ENCODE measurements around the gene TRAPPC14. TPM values are rescaled to one million over a fixed set of nuclear protein-coding genes. Genes with fewer than 3 reads are reported as not detected.
"Not testable (repeated sequence)": the region's sequence is repeated elsewhere in the genome, so short reads cannot be mapped to it uniquely, and the experiment has no call there.

TRAPPC14 gene
- total RNA-seq, 1 donor from 2014 or later, result 37.1 TPM

DNA sequence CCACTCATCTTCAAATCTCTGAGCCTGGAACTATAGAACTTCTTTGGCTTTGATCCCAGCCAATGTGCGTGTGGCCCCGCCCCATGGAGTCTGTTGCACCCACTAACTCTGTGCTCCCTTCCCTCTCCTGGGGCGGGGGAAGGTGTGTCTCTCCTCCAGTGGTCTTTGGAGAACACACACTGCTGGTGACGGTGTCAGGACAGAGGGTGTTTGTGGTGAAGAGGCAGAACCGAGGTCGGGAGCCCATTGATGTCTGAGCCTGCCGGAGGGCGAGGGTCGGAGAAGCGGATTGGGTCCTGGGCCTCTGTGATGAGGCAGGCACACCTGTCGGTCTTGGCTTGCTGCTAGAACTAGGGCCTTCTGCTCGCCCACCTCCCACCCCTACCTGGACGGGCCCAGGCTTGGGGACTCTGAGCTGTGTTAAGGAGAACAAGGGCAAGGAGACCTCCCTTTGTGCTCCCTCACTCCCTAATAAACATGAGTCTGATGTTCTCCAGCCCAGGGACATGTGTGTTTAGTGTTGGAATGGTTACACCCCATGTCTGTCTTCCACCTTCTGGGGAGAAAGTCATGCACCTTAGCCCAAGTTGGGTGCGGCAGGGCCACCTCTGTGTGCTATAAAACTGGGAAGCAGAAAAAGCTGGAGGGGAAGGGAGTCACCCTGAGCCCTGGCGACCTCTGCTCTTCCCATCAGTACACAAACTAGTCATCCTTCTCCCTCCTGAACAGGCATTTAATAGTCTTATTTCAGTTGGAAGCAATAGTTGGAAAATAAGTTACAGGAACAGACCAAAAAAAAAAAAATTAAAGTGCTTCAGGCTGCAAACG lies 4.6 kb downstream of the TRAPPC14 start:
- no peak for DNase-seq (ENCODE audit: low spot score)

DNA sequence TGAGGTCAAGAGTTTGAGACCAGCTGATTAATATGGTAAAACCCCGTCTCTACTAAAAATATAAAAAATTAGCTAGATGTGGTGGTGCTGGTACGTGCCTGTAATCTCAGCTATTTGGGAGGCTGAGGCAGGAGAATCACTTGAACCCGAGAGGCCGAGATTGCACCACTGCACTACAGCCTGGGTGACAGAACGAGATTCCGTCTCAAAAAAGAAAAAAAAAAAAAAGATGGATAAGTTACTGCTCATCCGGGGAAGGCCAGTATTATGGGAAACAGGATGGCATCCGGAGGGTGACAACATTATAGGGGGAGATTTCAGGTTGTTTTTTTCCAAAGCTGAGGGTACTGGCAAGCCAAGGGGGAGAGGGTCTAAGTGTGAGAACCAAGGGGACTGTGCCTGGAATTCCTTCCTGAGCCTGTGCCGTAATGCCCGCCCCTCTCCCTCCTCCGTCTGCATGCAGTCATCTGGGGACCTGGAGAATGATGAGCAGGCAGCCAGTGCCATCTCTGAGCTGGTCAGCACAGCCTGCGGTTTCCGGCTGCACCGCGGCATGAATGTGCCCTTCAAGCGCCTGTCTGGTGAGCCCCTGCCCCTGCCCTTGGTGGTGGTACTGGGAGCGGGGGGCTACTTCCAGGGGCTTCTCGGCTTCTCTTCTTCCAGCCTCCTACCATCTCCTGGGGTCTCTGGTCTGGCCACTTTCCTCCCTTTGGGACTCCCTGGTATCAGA lies 5.4 kb downstream of the TRAPPC14 start:
- DNase-seq (ENCODE audit: low spot score), result no peak

DNA sequence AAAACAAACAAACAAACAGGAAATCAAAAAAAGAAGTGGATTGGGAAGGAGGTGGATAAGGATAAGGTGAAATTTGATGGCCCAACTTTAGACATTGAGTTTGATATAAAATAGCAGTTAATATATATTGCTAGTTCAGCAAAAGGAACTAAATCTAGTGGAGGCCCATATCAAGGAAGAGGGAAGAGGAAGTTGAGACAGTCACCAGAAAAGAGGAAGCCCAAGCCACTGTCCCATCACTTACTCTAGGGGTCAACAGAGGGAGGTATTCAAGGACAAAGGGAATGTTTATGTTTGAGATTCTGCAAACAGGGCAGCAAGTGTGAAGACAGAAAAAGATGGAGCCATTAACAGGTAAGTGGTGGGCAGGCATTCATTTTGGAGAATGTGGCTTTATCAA lies 6.1 kb downstream of the TRAPPC14 start:
- DNase-seq (ENCODE audit: low spot score), result no peak

DNA sequence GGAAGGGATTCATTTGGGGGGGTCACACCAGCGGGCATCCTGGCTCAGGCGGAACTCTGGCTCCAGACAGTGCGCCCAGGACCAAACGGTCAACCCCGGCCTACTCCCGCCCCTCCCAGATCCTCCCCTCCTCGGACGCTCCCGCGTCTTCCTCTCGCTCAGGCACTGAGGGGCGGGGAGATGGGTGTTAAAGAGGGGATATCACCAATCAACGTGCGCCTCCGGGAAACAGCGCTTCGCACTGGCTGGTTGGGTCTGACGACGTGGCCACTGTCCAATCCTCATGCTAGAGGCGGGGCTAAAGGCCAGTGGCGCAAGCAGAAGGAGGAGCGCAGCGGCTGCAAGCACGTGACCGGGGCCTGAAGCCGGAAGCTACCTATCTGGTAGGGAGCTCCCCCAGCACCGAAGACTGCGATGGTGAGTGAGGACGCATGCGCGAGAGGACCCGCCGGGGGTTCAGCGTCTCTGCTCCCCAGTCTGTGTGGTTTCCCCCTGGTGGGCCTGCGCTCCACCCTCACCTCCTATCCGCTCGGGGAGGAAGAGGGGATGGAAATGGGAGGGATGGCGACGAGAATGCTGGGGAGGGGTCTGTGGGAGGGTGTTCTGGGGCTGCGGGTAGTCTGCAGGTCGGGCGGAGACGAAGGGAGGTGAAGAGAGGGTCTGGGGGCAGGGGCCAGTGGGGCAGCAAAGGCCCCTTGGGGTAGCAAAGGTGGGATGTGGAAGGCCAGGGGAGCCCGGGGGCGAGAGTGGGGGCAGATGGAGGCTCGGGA lies 9.8 kb downstream of the TRAPPC14 start, which contains the start of gene LAMTOR4:
Gene LAMTOR4 (plus strand): TSS at position 360 of the 770 bp plus-strand sequence. CDS start 55 bp downstream, at position 415.
- DNase-seq (ENCODE audit: low spot score), result peak; percentile 99

DNA sequence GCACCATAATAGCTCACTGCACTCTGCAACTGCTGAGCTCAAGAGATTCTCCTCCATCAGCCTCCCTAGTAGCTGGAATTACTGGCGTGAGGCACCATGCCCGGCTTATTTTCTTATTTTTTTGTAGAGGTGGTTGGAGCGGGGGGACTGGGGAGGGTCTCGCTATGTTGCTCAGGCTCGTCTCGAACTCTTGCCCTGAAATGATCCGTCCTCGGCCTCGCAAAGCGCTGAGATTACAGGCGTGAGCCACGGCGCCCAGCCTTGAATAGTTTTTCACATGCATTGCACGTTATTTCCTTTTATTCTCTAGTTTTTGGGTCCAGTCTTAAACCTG lies 10.3 kb downstream of the TRAPPC14 start:
- no peak for DNase-seq (ENCODE audit: low spot score)

DNA sequence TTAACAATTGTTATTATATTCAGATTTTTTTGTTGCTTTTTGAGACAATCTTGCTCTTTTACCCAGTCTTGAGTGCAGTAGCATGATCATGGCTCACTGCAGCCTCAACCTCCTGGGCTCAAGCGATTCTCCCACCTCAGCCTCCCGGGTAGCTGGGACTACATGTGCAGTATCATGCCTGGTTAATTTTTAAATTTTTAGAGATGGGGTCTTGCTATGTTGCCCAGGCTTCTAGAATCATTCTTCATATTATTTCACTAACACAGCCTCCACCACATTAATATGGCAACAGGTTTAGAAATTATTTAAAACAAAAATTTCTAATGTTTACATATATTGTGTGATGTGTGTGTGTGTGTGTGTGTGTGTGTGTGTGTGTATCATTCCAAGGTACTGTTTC lies 11.2 kb downstream of the TRAPPC14 start:
- DNase-seq (ENCODE audit: low spot score), result no peak

DNA sequence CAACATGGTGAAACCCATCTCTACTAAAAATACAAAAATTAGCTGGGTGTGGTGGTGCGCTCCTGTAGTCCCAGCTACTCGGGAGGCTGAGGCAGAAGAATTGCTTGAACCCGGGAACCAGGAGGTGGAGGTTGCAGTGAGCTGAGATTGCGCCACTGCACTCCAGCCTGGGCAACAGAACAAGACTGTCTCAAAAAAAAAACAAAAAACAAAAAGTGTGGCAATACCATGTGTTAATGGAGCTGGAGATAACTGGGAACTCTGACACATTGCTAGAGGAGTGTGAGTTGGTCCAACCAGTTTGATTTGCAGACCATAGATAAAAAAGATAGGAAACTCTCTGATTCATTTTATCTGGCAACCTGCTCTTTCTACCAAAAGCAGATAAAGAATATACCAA lies 12.2 kb downstream of the TRAPPC14 start:
- DNase-seq (ENCODE audit: low spot score), result not testable (repeated sequence)

DNA sequence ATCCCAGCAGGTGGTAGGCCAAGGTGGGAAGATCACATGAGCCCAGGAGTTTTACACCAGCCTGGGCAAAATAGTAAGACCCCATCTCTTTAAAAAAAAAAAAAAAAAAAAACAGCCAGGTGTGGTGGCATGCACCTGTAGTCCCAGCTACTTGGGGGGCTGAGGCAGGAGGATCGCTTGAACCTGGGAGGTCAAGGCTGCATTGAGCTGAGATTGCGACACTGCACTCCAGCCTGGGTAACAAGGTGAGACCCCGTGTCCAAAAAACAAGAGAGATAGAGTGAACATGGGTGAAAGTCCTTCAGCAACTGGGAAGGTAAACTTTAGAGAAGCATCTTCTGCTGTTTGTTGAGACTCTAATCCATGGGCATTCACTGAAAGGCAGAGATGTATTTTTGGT lies 16.1 kb downstream of the TRAPPC14 start:
- no peak for DNase-seq (ENCODE audit: low spot score)

DNA sequence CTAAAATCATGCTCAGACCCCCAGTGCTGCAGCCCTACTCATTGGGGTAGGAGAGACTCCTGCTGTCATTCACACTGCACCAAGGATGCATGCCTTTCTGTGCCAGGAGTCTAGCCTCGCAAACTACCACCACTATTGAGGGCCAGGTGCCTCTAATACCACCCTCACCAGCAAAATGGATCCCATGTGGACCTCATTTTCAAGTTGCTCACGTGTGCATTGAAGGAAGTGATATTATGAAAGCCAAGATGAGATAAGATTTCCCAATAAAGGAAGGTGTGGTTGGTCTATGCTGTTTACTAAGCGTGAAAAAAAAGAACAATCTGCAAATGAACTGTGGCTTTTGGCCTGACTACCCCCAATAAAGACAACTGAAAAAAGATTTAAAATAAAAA lies 17.0 kb downstream of the TRAPPC14 start:
- no peak for DNase-seq (ENCODE audit: low spot score)

DNA sequence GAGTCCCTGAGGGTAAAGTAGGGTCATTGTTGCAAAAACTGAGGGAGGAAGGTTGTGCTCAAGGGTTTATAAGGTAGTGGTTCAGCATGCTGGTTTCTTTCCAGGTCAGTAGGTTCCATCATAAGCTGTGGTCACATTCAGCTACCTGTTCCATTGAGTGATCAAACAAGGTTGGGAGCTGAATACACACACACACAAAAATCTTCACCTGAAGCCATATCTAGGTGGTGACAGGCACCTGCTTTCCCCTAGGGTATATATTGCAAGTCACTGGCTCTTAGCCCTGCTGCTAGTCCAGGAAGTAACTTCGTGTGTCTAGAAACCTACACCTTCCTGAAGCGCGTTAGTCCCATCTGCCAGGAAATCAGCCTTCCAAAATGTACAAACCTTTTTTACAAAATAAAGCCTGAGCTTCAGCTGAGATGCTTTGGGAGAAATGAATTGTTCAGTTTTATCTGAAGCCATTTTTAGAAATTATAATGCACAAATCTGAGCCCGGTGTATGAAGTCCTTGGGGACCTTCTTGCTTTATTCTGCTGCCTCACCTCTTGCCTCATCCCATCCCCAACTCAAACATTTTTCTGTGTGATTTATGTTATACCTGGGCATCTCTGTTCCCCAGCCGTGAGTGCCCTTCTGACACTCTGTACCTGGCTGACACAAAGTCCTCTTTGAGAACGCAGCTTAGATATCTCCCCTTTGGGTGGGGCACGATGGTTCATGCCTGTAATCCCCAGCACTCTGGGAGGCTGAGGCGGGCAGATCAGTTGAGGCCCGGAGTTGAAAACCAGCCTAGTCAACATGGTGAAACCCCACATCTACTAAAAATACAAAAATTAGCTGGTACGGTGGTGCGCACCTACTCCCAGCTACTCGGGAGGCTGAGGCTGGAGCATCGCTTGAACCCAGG lies 20.4 kb downstream of the TRAPPC14 start:
- no peak for DNase-seq (ENCODE audit: low spot score)

DNA sequence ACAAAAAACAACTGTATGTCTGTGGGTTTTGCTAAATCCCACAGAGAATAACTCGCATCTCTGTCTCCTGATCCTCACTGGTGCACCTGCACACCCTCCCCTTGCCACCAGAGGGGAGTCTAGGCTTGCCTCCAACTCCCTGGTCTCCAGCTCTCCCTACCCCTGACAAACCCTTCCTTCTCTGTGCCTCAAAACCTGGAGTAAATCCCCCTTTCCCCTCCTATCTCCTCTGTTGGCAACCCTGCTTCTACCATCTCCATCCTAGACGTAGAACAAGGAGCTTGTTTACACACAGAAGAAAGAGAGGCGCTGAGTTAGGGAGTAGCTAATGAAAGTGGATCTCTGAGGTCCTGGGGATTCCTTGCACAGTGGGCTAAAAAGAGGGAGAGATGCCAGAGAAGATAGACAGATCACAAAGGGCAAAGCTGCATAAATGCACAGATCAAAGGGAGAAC lies 25.8 kb downstream of the TRAPPC14 start:
- peak; percentile 68 for DNase-seq (ENCODE audit: low spot score)

DNA sequence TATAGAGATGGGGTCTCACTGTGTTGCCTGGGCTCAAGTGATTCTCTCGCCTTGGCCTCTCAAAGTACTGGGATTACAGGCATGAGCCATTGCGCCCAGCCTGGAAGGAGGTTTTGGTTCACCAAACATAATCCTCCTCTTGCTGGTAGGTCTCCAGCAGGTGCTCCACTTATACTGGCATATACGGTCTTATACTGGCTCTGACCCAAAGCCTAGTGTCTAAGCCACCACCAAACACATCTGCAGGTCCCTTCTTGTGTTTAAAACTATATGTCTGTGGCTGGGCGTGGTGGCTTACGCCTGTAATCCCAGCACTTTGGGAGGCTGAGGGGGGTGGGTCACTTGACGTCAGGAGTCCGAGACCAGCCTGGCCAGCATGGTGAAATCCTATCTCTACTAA lies 26.4 kb downstream of the TRAPPC14 start:
- DNase-seq (ENCODE audit: low spot score), result no peak

DNA sequence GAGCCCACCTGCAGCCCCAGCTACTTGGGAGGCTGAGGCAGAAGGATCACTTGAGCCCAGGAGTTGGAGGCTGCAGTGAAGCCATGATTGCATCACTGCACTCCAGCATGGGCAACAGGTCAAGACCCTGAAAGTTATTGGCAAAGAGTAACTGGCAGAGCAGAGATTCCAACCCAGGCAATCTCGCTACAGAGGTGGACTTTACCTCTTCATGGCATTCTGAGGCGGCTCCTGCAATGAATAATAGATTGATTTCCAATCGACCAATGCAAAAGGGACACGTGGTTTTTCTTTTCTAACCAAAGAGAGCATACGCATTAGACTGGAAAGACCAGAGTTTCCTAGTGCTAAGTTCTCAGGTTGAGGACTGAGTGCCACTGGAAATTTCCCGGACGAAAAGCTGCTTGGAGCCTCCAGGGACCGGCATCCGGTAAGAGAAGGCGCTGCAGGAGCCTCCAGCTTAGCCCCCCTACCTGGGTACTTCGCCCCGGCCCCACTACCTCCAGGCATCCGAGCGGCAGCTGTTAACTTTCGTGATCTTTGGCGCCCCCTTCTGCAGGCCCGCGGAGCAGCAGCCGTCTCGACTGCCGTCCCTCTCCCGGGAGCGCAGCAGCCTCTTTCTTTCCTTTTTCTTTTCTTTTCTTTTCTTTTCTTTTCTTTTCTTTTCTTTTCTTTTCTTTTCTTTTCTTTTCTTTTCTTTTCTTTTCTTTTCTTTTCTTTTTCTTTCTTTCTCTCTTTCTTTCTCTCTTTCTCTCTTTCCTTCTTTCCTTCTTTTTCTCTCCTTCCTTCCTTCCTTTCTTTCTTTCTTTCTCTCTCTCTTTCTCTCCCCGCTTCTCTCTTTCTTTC lies 27.7 kb downstream of the TRAPPC14 start:
- DNase-seq (ENCODE audit: low spot score), result peak; percentile 90

DNA sequence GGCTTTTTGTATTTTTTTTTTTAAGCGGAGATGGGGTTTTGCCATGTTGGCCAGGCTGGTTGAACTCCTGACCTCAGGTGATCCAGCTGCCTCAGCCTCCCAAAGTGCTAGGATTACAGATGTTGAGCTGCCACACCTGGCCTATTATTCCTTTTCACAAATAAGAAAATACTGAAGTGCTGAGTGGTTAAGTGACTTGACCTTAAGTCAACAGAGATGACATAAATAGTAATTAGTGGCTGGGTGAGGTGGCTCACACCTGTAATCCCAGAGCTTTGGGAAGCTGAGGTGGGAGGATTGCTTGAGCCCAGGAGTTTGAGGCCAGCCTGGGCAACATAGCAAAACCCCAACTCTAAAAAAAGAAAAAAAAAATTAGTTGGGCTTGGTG lies 28.3 kb downstream of the TRAPPC14 start:
- not testable (repeated sequence) for DNase-seq (ENCODE audit: low spot score)

DNA sequence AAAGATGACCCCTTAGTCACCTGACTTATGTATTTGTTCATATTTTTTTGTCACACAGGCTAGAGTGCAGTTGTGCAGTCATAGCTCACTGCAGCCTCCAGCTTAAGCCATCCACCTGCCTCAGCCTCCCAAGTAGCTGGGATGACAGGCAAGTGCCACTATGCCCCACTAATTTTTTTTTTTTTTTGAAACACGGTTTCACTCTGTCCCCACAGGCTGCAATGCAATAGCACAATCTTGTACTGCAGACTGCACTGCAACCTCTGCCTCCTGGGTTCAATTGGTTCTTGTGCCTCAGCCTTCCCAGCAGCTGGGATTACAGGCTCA lies 29.9 kb downstream of the TRAPPC14 start:
- DNase-seq (ENCODE audit: low spot score), result no peak

DNA sequence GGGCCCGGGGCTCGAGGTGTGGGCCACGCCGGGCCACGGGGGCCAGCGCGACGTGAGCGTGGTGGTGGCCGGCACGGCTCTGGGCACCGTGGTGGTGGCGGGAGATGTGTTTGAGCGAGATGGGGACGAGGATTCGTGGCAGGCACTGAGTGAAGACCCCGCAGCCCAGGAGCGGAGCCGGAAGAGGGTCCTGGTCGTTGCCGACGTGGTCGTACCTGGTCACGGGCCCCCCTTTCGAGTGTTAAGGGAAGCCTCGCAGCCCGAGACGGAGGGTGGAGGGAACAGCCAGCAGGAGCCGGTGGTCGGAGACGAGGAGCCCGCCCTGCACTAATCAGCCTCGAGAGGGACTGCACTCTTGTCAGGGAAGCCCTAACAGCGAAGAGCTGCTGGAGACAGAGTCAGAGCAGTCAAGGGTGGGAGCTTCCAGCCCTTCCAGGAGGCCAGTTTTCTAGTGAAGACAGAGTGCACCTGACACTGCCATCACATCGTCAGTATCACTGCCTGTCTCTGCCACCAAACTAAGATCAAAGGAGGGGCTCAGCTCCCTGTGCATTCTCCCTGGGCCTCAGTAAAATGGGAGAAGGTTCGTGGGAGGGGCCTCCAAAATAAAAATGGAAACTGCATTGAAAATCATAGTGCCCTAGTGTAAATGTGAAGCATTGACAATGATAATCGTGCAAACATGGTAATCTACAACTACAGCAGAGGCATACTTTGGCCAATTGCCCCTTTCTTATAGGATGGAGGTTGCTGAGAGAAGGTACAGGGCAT lies 30.5 kb downstream of the TRAPPC14 start:
- no peak for DNase-seq (ENCODE audit: low spot score)

DNA sequence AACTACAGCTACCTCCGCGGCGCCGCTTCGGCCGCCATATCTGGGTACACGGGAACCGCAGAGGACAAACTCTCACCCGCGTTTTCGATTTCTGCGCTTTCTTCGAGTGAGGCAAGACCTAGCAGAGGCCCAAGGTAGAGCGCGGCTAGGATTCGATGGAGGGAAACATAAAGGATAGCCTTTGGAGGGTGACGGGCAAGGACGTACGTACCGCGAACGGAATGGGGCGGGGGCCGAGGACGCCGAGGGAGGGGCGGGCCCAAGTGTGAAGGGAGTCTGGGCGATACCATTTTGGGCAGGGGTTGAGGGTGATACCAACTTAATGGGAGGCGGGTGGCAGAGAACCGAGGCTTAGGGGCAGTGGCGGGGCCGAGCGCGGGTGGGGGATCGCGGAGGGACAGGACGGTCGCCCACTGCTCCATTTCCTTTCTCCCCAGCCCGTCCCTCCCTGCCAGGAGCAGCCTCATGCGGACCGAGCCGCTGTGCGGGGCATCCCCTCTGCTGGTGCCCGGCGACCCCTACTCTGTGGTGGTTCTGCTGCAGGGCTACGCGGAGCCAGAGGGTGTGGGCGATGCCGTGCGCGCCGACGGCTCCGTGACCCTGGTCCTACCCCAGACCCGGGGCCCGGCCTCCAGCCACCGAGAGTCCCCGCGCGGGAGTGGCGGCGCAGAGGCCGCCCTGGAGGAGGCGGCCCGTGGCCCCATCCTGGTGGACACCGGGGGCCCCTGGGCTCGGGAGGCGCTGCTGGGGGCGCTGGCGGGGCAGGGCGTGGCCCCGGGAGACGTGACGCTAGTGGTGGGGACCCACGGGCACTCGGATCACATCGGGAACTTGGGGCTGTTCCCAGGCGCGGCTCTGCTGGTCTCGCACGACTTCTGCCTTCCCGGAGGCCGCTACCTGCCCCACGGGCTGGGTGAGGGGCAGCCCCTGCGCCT lies 31.3 kb downstream of the TRAPPC14 start, which contains the start of gene MBLAC1:
Gene MBLAC1 (plus strand): TSS at position 37 of the 935 bp plus-strand sequence. CDS start 429 bp downstream, at position 466.
- DNase-seq (ENCODE audit: low spot score), result peak; percentile 93

DNA sequence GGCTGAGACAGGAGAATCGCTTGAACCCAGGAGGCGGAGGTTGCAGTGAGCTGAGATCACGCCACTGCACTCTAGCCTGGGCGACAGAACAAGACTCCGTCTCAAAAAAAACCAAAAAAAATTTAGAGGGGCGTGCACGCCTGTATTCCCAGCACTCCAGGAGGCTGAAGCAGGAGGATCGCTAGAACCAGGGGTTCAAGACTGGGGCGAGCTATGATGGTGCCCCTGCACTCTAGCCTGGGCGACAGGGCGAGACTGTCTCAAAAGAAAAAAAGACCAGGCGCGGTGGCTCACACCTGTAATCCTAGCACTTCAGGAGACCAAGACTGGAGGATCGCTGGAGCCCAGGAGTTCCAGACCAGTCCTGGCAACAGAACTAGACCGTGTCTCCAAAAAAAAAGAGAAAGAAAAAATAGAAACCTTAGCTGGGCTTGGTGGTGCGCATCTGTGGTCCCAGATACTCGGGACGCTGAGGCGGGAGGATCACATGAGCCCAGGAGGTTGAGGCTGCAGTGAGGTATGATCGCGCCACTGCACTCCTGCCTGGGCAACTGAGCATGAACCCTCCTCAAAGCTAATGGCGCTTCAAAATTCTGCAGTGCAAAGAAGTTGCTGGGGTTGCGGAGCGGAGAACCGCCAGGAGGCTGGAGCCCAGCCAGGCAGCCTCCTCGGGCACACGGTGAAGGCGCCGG lies 32.1 kb downstream of the TRAPPC14 start:
- DNase-seq (ENCODE audit: low spot score), result no peak

Data from mucosa of gallbladder (tissue), 1 donor.